SK-N-SH (cell line): ENCODE data around the gene PABPN1. TPM values are rescaled to one million over a fixed set of nuclear protein-coding genes. Genes with fewer than 3 reads are reported as not detected.

ENCODE experiments used
- CTCF ChIA-PET: fragments of 300-600, 350-600 bp; formaldehyde crosslinking; extraction: SDS; loops from one replicate; lab custom pipeline; 2021; lab: Yijun Ruan, JAX
- POLR2A ChIA-PET: fragments of 350-600 bp; sonication (Branson Sonifier 250); formaldehyde crosslinking; extraction: SDS; loops from one replicate; lab custom pipeline; 2020; ENCODE audit warnings: antibody characterized with exemption, inconsistent platforms; lab: Yijun Ruan, JAX
- DNase-seq: peaks from one replicate; pipeline ENCODE4 v3.0.0; 2012
- H2AFZ ChIP-seq: fragments of 200-600 bp; sonication (generic); 2 replicates; pipeline ENCODE4 v1.8.1; 2016; ENCODE audit warnings: antibody characterized with exemption, mild to moderate bottlenecking, low read depth
- H3F3A ChIP-seq: fragments of 200-600 bp; sonication (generic); replicated peaks from 2 replicates; pipeline ENCODE3; 2016; ENCODE audit warnings: antibody characterized with exemption, mild to moderate bottlenecking; ENCODE audit not compliant: insufficient read depth
- H3K27ac ChIP-seq, 2 experiments: fragments of 200-500 bp in 1 of 2; fragments of 200-600 bp in 1 of 2; sonication (Bioruptor generic) in 1 of 2; sonication (generic), shearing (Covaris generic) in 1 of 2; 2 replicates each; pipeline versions ENCODE4 v1.5.1 to v1.6.1; 2014 to 2016; ENCODE audit warnings: low read depth in 2 of 2, inconsistent platforms in 1 of 2, low read length in 1 of 2, mild to moderate bottlenecking in 1 of 2, mixed read lengths in 1 of 2
- H3K27me3 ChIP-seq: fragments of 200-600 bp; sonication (generic), shearing (Covaris generic); 2 replicates; pipeline ENCODE4 v1.6.1; 2016; ENCODE audit warnings: mixed run types; ENCODE audit not compliant: insufficient read depth
- H3K36me3 ChIP-seq, 2 experiments: fragments of 200-500 bp in 1 of 2; fragments of 200-600 bp in 1 of 2; sonication (Bioruptor generic) in 1 of 2; sonication (generic) in 1 of 2; replicated peaks in 1 of 2; 2 replicates each; pipeline versions ENCODE3 to v1.5.1; 2014 to 2016; ENCODE audit warnings: low read length in 1 of 2, mild to moderate bottlenecking in 1 of 2; ENCODE audit not compliant: insufficient read depth in 2 of 2, control insufficient read depth in 1 of 2
- H3K4me1 ChIP-seq, 2 experiments: fragments of 200-500 bp in 1 of 2; fragments of 200-600 bp in 1 of 2; sonication (Bioruptor generic) in 1 of 2; sonication (generic), shearing (Covaris generic) in 1 of 2; 2 replicates each; pipeline versions ENCODE4 v1.5.1 to v1.6.1; 2014 to 2016; ENCODE audit warnings: low read depth in 1 of 2, low read length in 1 of 2, mixed run types in 1 of 2; ENCODE audit not compliant: insufficient read depth in 2 of 2, control insufficient read depth in 1 of 2
- H3K4me2 ChIP-seq: fragments of 200-600 bp; sonication (generic), shearing (Covaris generic); 2 replicates; pipeline ENCODE4 v1.6.1; 2017; ENCODE audit warnings: mixed run types
- H3K4me3 ChIP-seq, 2 experiments: fragments of 200-500 bp in 1 of 2; fragments of 200-600 bp in 1 of 2; sonication (Bioruptor generic) in 1 of 2; sonication (generic), shearing (Covaris generic) in 1 of 2; 2 replicates each; pipeline versions ENCODE4 v1.5.1 to v1.8.1; 2014 to 2016; ENCODE audit warnings: low read depth in 2 of 2, inconsistent platforms in 1 of 2, low read length in 1 of 2, mild to moderate bottlenecking in 1 of 2, mixed read lengths in 1 of 2, moderate library complexity in 1 of 2
- H3K79me2 ChIP-seq: fragments of 200-600 bp; sonication (generic); 2 replicates; pipeline ENCODE4 v1.8.1; 2017; ENCODE audit warnings: mild to moderate bottlenecking; ENCODE audit not compliant: insufficient read depth
- H3K9ac ChIP-seq: fragments of 200-600 bp; sonication (generic); 2 replicates; pipeline ENCODE4 v1.6.1; 2017; ENCODE audit warnings: mixed run types
- H3K9me2 ChIP-seq: fragments of 200-600 bp; sonication (generic); 2 replicates; pipeline ENCODE4 v1.6.1; 2017; ENCODE audit warnings: mixed run types
- H3K9me3 ChIP-seq: fragments of 200-600 bp; sonication (generic); 2 replicates; pipeline ENCODE4 v1.6.1; 2017; ENCODE audit warnings: mixed run types, mild to moderate bottlenecking, moderate library complexity
- H4K20me1 ChIP-seq: fragments of 200-600 bp; sonication (generic); 2 replicates; pipeline ENCODE4 v1.6.1; 2017; ENCODE audit warnings: mild to moderate bottlenecking, mixed run types; ENCODE audit not compliant: insufficient read depth
- CHD2 ChIP-seq: fragments of 150-350 bp; IDR thresholded peaks from 2 replicates; pipeline ENCODE4 v1.6.1; 2018; ENCODE audit warnings: low read length; ENCODE audit not compliant: partially characterized antibody
- ELF1 ChIP-seq: IDR thresholded peaks from 2 replicates; pipeline ENCODE4 v1.4.0; 2012
- EP300 ChIP-seq, 2 experiments: IDR thresholded peaks; 2 replicates each; pipeline versions ENCODE4 v1.4.0 to v1.6.1; 2012; ENCODE audit warnings: borderline replicate concordance in 1 of 2, low read depth in 1 of 2, low read length in 1 of 2
- FOSL2 ChIP-seq: IDR thresholded peaks from 2 replicates; pipeline ENCODE4 v1.4.0; 2012; ENCODE audit warnings: low read depth, mild to moderate bottlenecking, moderate library complexity, borderline replicate concordance
- FOXJ3 ChIP-seq: sonication (generic); formaldehyde crosslinking; IDR thresholded peaks from 2 replicates; pipeline ENCODE4 v1.5.1; 2020; ENCODE audit warnings: mild to moderate bottlenecking, missing genetic modification reagents
- GATA2 ChIP-seq: sonication (generic); formaldehyde crosslinking; IDR thresholded peaks from 2 replicates; pipeline ENCODE4 v1.5.0; 2020; ENCODE audit warnings: mild to moderate bottlenecking, missing genetic modification reagents
- JUND ChIP-seq: IDR thresholded peaks from 2 replicates; pipeline ENCODE4 v1.4.0; 2012
- MEF2A ChIP-seq: IDR thresholded peaks from 2 replicates; pipeline ENCODE4 v1.4.0; 2012; ENCODE audit warnings: low read depth, borderline replicate concordance
- MXI1 ChIP-seq: IDR thresholded peaks from 2 replicates; pipeline ENCODE4 v1.6.1; 2012; ENCODE audit warnings: mild to moderate bottlenecking, low read depth, low read length, improper control_type of control experiment
- NFIC ChIP-seq: IDR thresholded peaks from 2 replicates; pipeline ENCODE4 v1.4.0; 2012; ENCODE audit warnings: borderline replicate concordance
- NRF1 ChIP-seq: IDR thresholded peaks from 2 replicates; pipeline ENCODE4 v1.6.1; 2012; ENCODE audit warnings: low read depth, mild to moderate bottlenecking, low read length
- POLR2AphosphoS5 ChIP-seq: IDR thresholded peaks from 2 replicates; pipeline ENCODE4 v1.6.1; 2012; ENCODE audit warnings: low read depth, low read length
- RAD21 ChIP-seq: IDR thresholded peaks from 2 replicates; pipeline ENCODE4 v1.6.1; 2012; ENCODE audit warnings: mild to moderate bottlenecking, low read length
- RFX5 ChIP-seq: IDR thresholded peaks from 2 replicates; pipeline ENCODE4 v1.6.1; 2012; ENCODE audit warnings: mild to moderate bottlenecking, improper control_type of control experiment, low read length
- RXRA ChIP-seq: IDR thresholded peaks from 2 replicates; pipeline ENCODE4 v1.4.0; 2012; ENCODE audit warnings: low read depth, mild to moderate bottlenecking, borderline replicate concordance
- SIN3A ChIP-seq: IDR thresholded peaks from 2 replicates; pipeline ENCODE4 v1.6.1; 2012; ENCODE audit warnings: low read depth, mild to moderate bottlenecking, low read length, moderate library complexity, borderline replicate concordance
- TCF12 ChIP-seq: IDR thresholded peaks from 2 replicates; pipeline ENCODE4 v1.4.0; 2012
- TEAD4 ChIP-seq: IDR thresholded peaks from 2 replicates; pipeline ENCODE4 v1.4.0; 2012; ENCODE audit warnings: mild to moderate bottlenecking, borderline replicate concordance; ENCODE audit not compliant: insufficient read depth
- YY1 ChIP-seq: IDR thresholded peaks from 2 replicates; pipeline ENCODE4 v1.4.0; 2012; ENCODE audit warnings: low read depth, mild to moderate bottlenecking
- WGBS: methylation state at CpG from one replicate; pipeline ENCODE4 v1.1.6; 2017; ENCODE audit warnings: low lambda C conversion rate; 5-methylcytosine and 5-hydroxymethylcytosine counted together
- polyA plus RNA-seq, 3 experiments: library from polyadenylated mRNA; depleted of rRNA; stranded (reverse); fragments of >200 nt; gene quantifications; 2 replicates each; pipeline ENCODE4 v1.2.3, GENCODE V29; 2012
- TF ChIP-seq, protein P1 (sequence below): fragments of 150-350 bp; IDR thresholded peaks from 2 replicates; pipeline ENCODE4 v1.6.1; 2016; ENCODE audit warnings: mild to moderate bottlenecking, low read depth, low read length
- TF ChIP-seq, protein P2 (sequence below): IDR thresholded peaks from 2 replicates; pipeline ENCODE4 v1.4.0; 2012; ENCODE audit warnings: low read depth
- TF ChIP-seq, protein P3 (sequence below): fragments of 200-600 bp; sonication (generic); IDR thresholded peaks from 2 replicates; pipeline ENCODE4 v1.6.1; 2017; ENCODE audit warnings: antibody characterized with exemption, mild to moderate bottlenecking, moderate library complexity
- TF ChIP-seq, protein P4 (sequence below): IDR thresholded peaks from 2 replicates; pipeline ENCODE4 v1.6.1; 2012; ENCODE audit warnings: mild to moderate bottlenecking, low read depth, low read length, moderate library complexity

The PABPN1 gene
- polyA plus RNA-seq, 1 of the 3 experiments (the other 2 are of a cell fraction) = 266 TPM

DNA sequence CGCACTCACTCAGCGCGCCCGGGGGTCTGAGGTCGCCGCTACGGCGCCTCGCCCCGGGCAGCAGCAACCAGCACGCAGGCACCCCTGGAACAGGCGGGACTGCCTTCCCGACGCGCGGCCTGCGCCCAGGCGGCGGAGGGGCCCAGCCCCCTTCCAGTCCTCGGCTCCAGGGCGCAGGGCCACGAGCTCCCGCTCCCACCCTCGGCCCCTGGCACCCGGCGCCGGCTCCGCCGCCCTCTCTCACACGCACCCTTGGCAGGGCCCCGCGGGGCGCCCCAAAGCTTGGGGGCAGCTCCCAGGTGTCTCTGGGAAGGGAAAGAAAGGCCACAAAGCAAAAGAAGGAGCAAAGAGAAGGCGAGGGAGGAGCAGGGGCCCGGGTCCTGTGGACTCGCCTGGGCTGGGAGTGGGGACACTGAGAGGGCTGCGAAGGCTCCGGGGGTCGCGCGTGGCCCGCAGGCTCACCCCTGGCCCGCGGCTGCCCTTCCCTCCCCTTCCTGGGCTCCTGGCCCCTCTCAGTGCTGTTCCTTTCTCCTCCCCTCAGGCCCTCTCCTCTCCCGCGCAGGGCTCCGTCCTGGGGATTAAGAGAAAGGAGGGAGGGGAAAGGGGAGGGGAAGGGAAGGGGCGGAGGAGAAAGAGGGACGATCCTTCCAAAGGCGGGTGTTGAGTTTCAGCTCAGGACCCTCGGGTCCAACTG is 44.6 kb downstream of the PABPN1 start (continued):
- no peak; the same call in 1 of the 2 replicates for TF ChIP-seq MXI1
- no peak for TF ChIP-seq NFIC
- TF ChIP-seq SIN3A = no peak
- no peak for TF ChIP-seq EP300 (IDR thresholded peaks at IDR 0.05; ENCODE audit: borderline replicate concordance in 1 of 2, low read depth in 1 of 2, low read length in 1 of 2)
- no peak for TF ChIP-seq JUND
- TF ChIP-seq, protein P1, sequence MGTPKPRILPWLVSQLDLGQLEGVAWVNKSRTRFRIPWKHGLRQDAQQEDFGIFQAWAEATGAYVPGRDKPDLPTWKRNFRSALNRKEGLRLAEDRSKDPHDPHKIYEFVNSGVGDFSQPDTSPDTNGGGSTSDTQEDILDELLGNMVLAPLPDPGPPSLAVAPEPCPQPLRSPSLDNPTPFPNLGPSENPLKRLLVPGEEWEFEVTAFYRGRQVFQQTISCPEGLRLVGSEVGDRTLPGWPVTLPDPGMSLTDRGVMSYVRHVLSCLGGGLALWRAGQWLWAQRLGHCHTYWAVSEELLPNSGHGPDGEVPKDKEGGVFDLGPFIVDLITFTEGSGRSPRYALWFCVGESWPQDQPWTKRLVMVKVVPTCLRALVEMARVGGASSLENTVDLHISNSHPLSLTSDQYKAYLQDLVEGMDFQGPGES = no peak
- no peak for TF ChIP-seq ELF1
- TF ChIP-seq NRF1 = no peak
- no peak for TF ChIP-seq YY1
- TF ChIP-seq TEAD4 = no peak
- no peak for TF ChIP-seq MEF2A
- peak; percentile 22 for TF ChIP-seq CHD2
- no peak for TF ChIP-seq RAD21
- TF ChIP-seq, protein P2, sequence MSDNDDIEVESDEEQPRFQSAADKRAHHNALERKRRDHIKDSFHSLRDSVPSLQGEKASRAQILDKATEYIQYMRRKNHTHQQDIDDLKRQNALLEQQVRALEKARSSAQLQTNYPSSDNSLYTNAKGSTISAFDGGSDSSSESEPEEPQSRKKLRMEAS = no peak
- TF ChIP-seq FOXJ3 = 0 out of 2 replicates have a peak, but pooled peaks have one; percentile 16

DNA sequence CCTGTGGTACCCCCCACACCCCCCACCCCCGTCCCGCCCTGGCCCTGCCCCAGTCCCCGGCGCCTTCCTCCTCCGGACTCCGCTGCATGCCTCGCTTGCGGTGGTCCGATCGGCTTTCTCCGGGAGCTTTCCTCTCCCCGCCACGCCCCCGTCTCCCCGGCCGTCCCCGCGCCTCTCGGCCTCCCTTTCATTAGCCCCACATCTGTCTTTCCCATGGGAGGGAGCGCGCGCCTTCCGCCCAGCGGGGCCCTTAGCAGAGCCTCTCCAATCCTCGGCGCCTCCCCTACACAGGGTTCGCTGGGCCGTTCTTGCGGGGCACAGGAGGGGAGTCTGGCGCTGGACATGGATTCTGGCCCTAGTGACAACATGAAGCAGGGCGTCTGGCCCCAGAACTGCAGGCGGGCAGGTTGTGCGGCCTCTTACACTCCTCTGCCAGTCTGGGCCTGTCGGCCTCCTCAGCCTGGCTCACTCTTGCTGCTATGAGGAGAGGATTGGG is 45.2 kb downstream of the PABPN1 start:
- Histone ChIP-seq H3K36me3 (no peaks in the 10 kb centered on the region), H3K27me3 (peaks cover 7% of the 10 kb centered on the region; the same call in 1 of the 2 replicates), H3K4me2 (peak overlapping the region; percentile 79; the same call in 1 of the 2 replicates), H3K9ac (no peak overlapping the region; the same call in 1 of the 2 replicates), H2AFZ (peak overlapping the region; percentile 56; the same call in 1 of the 2 replicates), H3K4me3 (peak overlapping the region in 1 of 2 experiments; percentile 57; a peak in 2 of 4 replicates), H3K4me1 (peaks cover 0 to 16% of the 10 kb centered on the region in 2 experiments; a peak in 2 of 4 replicates), H3K9me2 (no peaks in the 10 kb centered on the region), H3K27ac (peak overlapping the region in 1 of 2 experiments; percentile 92; a peak in 2 of 4 replicates), H3F3A (no peaks in the 10 kb centered on the region), H4K20me1 (no peaks in the 10 kb centered on the region), H3K79me2 (peaks cover 6% of the 10 kb centered on the region; the same call in 1 of the 2 replicates), H3K9me3 (no peaks in the 10 kb centered on the region)
- POLR2A ChIA-PET = interaction anchor here (0.8 to 5.6 kb wide), 8 partner anchors 9 to 88 kb away, joined by 3 to 45 read pairs (median 7); partner anchors contain the start of genes PABPN1 and SLC22A17
- CTCF ChIA-PET = interaction anchor here (0.6 to 6.6 kb wide), 10 partner anchors 13 to 116 kb away, joined by 3 to 46 read pairs (median 4); partner anchors contain the start of gene SLC22A17
- WGBS = 20% methylated on average over 30 of the region's 34 CpGs
- peak; percentile 90 for DNase-seq
- no peak for TF ChIP-seq EP300 (IDR thresholded peaks at IDR 0.05; ENCODE audit: borderline replicate concordance in 1 of 2, low read depth in 1 of 2, low read length in 1 of 2)
- TF ChIP-seq, protein P3, sequence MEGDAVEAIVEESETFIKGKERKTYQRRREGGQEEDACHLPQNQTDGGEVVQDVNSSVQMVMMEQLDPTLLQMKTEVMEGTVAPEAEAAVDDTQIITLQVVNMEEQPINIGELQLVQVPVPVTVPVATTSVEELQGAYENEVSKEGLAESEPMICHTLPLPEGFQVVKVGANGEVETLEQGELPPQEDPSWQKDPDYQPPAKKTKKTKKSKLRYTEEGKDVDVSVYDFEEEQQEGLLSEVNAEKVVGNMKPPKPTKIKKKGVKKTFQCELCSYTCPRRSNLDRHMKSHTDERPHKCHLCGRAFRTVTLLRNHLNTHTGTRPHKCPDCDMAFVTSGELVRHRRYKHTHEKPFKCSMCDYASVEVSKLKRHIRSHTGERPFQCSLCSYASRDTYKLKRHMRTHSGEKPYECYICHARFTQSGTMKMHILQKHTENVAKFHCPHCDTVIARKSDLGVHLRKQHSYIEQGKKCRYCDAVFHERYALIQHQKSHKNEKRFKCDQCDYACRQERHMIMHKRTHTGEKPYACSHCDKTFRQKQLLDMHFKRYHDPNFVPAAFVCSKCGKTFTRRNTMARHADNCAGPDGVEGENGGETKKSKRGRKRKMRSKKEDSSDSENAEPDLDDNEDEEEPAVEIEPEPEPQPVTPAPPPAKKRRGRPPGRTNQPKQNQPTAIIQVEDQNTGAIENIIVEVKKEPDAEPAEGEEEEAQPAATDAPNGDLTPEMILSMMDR = no peak
- TF ChIP-seq, protein P4, sequence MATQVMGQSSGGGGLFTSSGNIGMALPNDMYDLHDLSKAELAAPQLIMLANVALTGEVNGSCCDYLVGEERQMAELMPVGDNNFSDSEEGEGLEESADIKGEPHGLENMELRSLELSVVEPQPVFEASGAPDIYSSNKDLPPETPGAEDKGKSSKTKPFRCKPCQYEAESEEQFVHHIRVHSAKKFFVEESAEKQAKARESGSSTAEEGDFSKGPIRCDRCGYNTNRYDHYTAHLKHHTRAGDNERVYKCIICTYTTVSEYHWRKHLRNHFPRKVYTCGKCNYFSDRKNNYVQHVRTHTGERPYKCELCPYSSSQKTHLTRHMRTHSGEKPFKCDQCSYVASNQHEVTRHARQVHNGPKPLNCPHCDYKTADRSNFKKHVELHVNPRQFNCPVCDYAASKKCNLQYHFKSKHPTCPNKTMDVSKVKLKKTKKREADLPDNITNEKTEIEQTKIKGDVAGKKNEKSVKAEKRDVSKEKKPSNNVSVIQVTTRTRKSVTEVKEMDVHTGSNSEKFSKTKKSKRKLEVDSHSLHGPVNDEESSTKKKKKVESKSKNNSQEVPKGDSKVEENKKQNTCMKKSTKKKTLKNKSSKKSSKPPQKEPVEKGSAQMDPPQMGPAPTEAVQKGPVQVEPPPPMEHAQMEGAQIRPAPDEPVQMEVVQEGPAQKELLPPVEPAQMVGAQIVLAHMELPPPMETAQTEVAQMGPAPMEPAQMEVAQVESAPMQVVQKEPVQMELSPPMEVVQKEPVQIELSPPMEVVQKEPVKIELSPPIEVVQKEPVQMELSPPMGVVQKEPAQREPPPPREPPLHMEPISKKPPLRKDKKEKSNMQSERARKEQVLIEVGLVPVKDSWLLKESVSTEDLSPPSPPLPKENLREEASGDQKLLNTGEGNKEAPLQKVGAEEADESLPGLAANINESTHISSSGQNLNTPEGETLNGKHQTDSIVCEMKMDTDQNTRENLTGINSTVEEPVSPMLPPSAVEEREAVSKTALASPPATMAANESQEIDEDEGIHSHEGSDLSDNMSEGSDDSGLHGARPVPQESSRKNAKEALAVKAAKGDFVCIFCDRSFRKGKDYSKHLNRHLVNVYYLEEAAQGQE = no peak
- peak; percentile 49; the same call in 1 of the 2 replicates for TF ChIP-seq MXI1
- TF ChIP-seq POLR2AphosphoS5 = 0 out of 2 replicates have a peak, but pooled peaks have one; percentile 5
- TF ChIP-seq NFIC = no peak
- TF ChIP-seq TCF12 = no peak
- no peak for TF ChIP-seq RFX5
- TF ChIP-seq, protein P1 = no peak
- TF ChIP-seq RXRA = no peak
- no peak for TF ChIP-seq GATA2
- no peak for TF ChIP-seq FOSL2
